GM10266 (cell line): ENCODE results near the gene UST.

ENCODE experiments used
- DNase-seq: peaks from one replicate; pipeline ENCODE4 v3.0.0; 2012; ENCODE audit errors: extremely low spot score
- CTCF ChIP-seq: IDR thresholded peaks from 2 replicates; pipeline ENCODE4 v1.5.1; 2012; ENCODE audit warnings: mild to moderate bottlenecking, low read depth; ENCODE audit not compliant: control insufficient read depth, insufficient read depth; ENCODE audit errors: missing control alignments

The UST gene

DNA sequence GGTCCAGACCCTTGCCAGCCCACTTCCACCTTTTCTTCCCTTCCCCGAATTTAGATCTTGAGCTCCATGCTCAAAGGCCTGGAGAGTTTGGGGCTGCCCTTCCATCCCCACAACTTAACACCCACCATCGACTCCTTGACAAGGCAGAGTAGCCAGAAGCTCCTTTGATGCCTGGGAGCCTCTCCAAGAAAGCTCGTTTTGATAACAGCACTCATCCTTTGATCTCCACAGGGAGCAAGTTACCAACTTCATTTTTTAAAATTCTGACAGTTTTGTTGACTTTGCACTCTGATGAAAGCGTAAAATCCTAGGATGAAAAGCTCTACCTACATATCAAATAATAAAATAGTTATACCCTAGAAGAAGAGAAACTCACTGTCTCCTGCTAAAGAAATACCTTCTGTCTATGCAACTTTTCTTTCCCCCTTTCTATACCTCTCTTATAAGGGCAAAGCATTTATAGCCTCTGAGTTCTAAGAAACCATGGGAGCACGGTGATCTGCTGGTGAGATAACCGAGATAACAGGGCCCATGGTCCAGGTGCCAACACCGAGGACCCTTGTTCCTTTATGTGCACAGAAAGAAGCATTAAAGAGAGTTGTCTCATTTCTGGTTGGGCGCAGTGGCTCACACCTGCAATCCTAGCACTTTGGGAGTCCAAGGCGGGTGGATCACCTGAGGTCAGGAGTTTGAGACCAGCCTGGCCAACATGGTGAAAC lies 134.9 kb downstream of the UST start:
- TF ChIP-seq CTCF = no peak
- no peak for DNase-seq

- no peak for TF ChIP-seq CTCF
- DNase-seq = no peak
Measured at GRCh38 chr6:148883270-148883669, 136.4 kb downstream of the UST start.

- DNase-seq = peak; percentile 57
- no peak for TF ChIP-seq CTCF
Measured at GRCh38 chr6:148884461-148884860, 137.6 kb downstream of the UST start.

DNA sequence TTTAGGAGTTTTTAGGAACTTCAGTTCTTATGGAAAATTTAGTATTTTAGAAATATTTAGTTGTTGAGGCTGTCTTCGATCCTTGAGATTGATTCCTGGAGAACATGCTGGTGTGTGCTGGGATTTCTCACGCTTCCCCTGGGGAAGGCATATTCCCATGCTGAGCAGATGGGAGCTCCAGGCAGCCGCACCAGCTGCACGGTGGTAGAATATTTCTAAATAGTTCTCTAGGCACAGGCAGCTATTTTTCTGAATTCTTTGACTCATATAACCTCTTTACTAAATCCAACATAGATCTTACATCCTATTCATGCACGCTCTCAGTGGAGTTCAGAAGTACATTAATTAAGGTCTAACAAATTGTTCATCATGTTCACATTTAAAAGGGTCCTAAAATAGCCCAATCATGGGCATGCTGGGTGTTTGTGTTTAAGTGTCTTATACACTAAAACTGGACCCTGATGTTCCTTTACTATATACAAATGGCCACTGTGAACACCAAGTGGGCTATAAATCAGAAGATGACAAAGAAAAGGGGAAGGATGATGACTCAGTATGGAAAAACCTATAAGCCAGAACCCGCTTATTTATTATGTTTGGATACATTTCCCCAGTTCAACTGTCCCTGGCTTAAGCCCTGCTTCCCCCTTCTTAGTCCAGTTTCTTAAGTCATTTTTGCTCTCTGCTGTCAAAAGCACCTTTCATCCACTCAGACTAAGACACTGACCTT lies 138.5 kb downstream of the UST start:
- no peak for TF ChIP-seq CTCF
- DNase-seq = no peak

DNA sequence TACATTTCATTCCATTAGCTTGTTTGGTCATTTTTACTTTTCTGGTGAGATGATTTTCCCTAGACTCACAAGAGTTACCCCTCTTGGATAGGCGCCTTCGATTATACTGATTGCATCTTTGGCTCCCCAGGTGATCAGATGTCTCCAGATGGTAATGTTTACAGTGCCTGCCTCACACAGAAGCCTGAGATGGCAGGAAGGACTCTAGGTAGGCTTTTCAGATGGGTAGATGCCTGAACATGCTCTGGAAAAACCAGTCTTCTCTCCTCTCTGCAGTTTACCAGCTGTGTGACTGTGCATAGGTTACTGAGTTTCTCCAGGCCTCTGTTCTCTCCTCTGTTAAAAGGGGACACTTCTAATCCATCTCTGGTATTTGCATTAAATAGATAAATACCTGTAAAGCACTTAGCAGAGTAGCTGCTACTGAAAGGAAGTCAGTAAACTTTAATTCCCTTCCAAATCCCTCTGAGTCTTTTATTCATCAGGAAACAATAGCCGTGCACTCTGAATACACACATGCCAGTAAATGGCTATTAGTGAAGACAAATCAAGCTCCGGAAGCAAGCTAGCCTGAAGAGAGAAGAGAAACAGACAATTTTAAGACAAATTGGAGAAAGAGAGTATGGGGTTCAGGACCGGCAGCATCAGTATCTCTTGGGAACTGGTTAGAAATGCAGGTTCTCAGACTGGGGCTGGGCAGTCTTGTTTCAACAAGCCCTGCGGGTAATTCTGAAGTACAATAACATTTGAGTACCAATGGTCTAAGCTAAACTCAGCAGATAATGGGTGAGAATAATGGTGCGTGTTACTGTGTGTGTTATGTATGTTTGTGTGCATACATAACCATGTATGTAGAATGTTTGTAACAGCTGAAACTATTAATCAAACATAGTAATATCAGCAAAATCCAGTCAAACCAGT lies 139.4 kb downstream of the UST start:
- no peak for DNase-seq

DNA sequence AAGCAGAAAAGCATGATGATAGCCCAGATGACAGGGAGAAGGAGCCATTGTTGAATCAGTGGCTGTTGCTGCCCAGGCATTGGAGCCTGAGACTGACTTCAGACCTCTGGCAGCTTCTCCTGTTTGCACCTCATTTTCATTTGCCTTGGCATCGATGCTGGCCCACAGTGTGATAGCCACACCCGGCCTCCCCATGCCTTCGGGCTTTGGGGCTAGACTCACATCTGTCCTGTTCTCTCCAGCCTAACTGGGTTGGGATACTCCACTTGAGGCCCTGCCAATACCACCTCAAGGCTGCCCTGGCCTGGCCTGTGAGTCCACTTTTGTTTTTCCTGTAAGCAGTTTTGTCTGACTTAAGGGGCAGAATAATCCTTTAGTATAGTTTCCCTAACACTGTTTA lies 140.4 kb downstream of the UST start:
- DNase-seq = no peak
- TF ChIP-seq CTCF = no peak

More for the DNA sequence above, 139.4 kb downstream of the UST start:
- TF ChIP-seq CTCF = no peak
